GM21526 (cell line): Measurements from ENCODE around the gene TBX19.
"Not testable (repeated sequence)": the region's sequence is repeated elsewhere in the genome, so short reads cannot be mapped to it uniquely, and the experiment has no call there.

ENCODE experiments used
- ATAC-seq: cut with Tn5 transposase; IDR thresholded peaks from one replicate; pipeline ENCODE4 v1.9.1; 2021; ENCODE audit warnings: moderate library complexity; ENCODE audit not compliant: unreplicated experiment, low FRiP score

TBX19 gene

DNA sequence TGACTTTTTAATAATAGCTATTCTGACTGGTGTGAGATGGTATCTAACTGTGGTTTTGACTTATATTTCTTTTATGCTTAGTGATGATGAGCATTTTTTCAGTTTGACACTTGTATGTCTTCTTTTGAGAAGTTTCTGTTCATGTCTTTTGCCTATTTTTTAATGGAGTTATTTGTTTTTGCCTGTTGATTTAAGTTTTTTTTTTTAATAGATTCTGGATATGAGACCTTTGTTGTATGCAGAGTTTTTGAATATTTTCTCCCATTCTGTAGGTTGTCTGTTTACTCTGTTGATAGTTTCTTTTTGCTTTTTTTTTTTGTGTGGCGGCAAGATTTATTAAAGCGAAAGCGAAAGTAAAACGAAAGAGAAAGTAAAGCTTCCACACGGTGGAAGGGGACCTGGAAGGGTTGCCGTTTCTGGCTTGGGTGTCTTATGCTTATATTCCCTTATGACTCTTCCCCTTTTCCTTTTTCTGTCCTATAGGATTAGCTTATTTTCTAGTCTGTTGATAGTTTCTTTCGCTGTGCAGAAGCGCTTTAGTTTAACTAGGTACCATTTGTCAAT lies 67.6 kb downstream of the TBX19 start:
- no peak for ATAC-seq

DNA sequence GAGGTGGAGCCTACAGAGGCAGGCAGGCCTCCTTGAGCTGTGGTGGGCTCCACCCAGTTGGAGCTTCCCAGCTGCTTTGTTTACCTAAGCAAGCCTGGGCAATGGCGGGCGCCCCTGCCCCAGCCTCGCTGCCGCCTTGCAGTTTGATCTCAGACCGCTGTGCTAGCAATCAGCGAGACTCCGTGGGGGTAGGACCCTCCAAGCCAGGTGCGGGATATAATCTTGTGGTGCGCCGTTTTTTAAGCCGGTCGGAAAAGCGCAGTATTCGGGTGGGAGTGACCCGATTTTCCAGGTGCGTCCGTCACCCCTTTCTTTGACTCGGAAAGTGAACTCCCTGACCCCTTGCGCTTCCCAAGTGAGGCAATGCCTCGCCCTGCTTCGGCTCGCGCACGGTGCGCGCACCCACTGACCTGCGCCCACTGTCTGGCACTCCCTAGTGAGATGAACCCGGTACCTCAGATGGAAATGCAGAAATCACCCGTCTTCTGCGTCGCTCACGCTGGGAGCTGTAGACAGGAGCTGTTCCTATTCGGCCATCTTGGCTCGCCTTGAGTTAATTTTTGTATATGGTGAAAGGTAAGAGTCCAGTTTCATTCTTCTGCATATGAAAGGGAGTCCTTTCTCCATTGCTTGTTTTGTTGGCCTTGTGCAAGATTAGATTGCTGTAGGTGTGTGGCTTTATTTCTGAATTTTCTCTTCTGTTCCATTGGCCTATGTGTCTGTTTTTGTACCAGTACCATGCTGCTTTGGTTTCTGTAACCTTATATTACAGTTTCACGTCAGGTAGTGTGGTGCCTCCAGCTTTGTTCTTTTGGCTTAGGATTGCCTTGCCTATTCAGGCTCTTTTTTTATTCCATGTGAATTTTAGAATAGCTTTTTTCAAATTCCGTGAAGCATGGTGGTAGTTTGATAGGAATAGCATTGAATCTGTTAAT lies 73.9 kb downstream of the TBX19 start:
- not testable (repeated sequence) for ATAC-seq

DNA sequence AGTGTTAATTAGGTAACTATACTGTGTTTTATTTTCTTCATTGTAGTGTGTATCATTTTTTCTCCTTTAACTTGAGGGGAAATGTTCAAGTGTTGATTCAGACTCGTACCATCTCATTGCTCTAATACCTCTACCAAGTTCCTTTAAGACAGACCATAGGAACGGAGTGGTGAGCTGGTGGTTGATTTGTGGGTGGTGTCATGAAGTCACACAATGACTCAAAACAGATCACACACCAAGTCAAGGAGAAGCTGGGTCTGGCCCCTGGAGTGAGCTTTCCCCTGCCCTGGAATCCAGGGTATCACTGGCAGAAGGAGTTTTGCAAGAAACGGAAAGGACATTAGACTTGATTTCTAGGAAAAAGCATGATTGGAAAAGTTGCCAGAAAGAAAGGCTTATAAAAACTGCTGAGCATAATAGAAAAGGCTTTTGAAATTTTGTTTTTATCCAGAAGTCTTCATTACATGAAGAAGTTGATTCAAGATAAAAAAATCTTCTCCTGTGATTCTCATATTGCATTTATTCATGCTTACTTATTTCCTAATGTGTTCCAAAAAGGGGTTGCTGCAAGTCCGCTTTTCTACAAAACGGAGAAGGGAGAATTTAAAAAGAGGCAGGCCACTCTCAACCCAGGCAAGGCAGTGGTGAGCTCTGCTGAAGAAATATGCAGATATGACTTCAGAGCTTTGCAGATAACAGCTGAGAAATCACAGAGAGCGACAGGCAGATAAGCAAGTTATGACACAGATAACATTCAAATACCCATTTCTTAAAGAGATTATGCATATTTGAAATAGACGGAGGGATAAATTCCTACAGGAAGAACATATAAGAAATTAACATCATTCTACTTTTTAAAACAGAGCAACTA lies 79.7 kb downstream of the TBX19 start:
- no peak for ATAC-seq

DNA sequence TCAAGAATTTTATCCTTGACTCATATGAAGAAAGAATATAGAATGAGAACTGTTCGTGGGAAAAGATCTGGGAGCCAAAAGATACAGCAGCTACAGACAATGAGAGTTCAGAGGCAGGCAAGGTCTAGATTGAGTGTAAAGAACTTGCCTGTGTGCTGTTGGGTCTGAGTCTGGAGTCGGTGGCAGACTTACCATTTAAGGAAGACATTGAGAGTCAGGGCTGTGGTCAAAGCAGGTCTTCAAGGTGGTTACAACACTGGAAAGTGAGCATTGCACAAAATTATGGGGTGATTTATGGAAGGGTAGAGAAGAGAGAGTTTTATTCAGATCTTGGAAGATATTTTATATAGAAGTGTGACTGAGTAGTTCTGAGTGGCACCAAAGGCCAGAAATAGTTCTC lies 80.6 kb downstream of the TBX19 start:
- ATAC-seq = no peak

DNA sequence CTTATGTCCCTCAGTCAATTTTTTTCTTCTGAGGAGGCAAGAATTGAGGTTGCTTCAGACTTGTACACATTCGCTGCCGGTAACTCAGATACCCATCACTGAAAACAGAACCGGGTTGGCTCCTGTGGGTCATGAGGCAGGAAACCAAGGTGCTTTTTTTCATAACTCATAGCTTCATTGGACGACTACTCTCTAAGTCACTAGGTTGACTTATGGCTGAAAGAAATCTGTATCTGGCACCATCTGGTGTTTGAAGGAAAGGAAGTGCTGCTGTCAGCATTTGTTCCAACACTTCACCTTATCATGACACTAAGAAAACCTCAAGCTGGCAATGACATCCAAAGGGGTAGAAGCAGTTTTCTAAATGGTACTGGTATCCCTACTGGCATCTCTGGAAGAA lies 82.3 kb downstream of the TBX19 start:
- ATAC-seq = no peak
